GM21529 (cell line): ENCODE measurements around the gene KBTBD2.
"Not testable (repeated sequence)": the region's sequence is repeated elsewhere in the genome, so short reads cannot be mapped to it uniquely, and the experiment has no call there.

Source experiments
- ATAC-seq: cut with Tn5 transposase; IDR thresholded peaks from one replicate; pipeline ENCODE4 v1.9.1; 2021; ENCODE audit not compliant: unreplicated experiment

The KBTBD2 gene

DNA sequence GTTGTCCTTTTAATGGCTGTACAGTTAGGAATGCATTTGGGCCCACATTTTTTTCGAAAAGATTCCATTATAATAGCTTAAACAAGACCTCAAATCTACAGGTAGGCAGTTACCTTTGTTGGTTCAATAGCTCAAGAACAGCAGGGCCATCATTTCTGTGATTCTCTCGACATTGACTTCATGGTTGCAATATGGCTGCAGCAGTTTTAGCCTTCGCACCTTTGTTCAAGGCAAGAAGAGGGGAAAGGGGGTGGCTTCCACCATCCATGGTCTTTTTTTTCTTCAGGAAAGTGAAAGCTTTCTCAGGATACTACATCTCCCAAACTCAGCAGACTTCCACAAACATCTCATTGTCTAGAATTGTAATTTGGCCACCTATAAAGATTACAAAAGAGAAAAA is 2.2 kb upstream of the KBTBD2 start:
- ATAC-seq: no peak

GRCh38 chr7:32893207-32893524 is 1.6 kb upstream of the KBTBD2 start:
- no peak for ATAC-seq

DNA sequence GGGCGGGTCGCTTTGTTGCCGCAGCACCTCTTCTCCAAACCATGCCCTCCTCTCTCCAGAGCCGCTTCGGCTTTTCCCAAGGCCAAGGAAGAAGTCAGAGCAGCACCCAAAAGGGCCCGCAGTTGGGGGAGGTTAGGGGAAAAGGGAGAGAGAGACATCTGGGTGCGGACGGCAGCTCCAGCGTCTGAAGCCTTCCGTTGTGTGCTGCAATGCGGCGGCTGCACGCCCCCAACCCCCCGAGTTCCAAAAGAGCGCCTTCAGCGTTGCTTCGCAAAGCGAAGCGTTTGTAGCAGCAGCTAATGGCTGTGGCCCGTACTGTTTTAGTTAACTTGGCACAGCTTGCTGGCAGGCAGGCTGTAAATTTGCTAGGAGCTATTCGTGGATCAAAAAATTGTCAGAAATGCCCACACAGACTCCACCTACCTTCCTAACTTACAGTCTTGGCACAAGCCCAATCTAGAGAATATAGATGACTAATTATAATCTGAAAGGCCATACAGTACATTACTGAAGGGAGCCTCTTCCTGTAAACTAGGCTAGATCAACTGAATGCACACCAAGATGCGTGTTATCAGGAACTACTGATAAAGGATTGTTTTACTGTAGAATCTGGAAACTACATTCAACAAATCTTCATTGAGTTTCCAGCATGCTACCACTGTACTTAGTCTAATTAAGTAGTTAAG is 1.1 kb upstream of the KBTBD2 start:
- no peak for ATAC-seq

DNA sequence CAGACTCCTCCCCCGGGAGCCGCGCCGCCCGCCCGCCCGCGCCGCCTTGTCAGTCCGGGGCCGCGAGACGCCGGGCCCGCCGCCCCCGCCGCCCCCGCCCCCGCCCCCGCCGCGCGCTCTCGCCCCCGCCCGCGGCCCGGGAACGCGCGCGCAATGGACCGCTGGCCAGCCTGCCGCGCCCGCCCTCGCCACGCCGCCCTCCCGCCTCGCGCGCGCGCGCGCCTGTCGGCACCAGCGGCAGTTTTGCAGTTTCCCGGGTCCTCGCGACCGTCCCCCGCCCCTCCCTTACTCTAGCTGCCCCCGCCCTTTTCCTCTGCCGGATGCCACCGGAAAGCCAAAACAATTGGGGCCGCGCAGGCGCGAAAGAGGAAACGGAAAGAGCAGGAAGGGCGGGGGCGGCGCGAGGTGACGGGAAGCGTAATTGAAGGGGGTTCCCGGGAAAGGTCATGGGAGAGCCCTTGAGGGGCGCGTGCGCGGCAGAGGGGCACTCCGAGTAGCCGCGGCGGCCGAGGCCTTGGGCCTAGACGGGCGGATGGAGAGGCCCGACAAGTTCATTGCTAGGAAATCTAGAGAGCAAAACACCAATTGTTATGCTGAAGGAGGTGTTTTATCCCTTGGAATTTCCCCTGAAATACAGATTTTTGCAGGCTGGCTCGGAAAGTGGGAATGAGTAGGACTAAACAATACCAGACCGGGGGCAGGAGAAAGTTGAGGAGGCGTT is 400 bp upstream of the KBTBD2 start:
- ATAC-seq: peak; percentile 52

DNA sequence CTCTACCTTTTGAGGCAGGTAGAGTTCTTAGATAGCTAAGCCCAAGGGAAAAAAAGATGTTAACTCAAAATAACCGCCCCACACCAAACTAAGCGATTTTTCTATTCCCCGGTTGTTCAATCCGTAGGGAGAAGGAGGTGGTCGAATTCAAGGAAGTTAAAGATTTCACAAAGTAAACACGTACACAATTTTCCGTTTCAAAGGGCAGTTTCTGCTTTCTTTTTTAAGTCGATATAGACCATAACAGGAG is 842 bp downstream of the KBTBD2 start:
- ATAC-seq: no peak

DNA sequence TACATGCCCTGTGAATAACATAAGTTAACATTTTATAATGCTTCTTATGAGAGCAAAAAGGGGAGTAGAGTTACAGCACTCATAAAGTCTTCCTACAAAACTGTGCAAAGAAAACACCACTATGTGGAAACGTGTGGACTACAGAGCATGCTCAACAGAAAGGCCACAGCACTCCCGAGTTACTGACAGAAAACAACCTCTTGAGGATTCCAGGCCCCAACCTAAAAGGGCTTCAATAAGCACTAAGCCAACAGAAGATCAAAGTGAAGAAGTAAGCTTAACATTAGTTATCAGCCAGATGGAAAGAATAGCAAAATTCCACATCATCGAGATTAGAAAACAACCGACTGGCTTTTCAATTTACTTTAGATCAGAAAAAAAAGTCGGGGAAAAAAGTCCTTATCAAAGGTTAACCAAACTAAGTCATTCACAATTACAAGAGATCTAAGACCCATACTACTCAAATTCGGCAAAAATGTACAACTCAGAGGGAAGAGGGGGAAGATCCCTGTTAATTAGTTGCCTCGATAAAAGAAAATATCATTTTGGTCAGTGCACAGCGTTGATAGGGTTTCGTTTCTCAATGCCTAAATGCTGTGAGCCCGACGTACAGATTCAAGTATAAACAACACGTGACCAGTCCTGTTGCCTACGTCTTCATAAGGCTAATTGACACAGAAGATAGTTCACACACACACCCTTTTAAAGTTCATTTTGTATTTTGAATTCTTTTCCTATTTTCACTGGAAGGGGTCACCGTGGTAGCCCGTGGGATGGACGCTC is 1.4 kb downstream of the KBTBD2 start:
- ATAC-seq: peak; percentile 36

DNA sequence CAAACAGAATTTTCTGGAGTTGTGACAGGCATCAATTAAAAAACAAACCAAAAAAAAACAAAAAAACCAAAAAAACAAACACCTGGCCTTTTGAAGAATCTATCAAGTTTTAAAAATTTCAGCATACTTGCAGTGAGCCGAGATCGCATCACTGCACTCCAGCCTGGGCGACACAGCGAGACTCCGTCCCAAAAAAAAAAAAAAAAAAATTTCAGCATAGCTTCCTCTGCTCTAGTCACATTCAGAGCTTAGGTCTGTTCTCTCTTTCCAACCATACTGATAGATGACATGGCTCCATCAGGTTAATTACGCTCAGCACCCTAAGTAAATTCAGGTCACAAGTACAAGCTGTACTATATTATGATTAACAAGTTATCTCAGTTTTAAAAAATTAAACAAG is 3.1 kb downstream of the KBTBD2 start:
- ATAC-seq: no peak

DNA sequence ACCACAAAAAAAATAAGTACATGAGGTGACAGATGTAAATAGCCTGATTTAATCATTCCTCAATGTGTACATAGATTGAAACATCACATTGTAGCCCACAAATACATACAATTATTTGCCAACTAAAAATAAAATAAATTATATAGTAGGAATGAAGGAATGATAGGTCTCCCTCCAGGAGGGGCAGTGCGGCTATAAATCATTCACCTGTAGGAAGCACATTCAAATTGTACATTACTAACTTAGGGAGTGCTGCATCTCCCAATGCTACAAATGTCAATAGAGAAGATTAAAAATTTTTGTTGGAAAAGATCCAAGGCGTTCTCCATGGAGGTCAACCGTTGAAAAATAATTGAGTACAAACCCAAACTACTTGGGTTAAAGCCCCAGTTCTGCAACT is 4.2 kb downstream of the KBTBD2 start:
- ATAC-seq: no peak

GRCh38 chr7:32881074-32881982 is 10.2 kb downstream of the KBTBD2 start:
- ATAC-seq: no peak

DNA sequence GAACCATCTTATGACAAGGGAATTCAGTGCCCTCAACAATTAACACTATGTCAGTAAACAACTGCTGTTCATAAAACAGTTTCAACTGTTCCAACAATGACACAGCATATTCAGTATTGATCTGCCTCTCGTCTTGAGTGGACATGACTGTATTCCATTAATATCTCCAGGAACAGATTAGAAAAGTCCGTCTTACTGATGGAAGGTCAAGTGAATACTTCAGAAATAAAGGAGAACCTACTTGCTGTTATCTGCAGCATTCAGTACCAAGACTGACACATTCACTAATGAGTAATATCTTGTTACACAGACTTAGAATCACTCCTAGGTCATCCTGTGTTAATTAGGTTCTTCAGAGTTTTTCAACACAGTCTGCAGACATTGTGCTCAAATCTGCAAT is 12.1 kb downstream of the KBTBD2 start:
- ATAC-seq: no peak

- not testable (repeated sequence) for ATAC-seq
Measured at GRCh38 chr7:32878023-32878422, 13.5 kb downstream of the KBTBD2 start.

- no peak for ATAC-seq
Measured at GRCh38 chr7:32872421-32872820, 19.1 kb downstream of the KBTBD2 start.

DNA sequence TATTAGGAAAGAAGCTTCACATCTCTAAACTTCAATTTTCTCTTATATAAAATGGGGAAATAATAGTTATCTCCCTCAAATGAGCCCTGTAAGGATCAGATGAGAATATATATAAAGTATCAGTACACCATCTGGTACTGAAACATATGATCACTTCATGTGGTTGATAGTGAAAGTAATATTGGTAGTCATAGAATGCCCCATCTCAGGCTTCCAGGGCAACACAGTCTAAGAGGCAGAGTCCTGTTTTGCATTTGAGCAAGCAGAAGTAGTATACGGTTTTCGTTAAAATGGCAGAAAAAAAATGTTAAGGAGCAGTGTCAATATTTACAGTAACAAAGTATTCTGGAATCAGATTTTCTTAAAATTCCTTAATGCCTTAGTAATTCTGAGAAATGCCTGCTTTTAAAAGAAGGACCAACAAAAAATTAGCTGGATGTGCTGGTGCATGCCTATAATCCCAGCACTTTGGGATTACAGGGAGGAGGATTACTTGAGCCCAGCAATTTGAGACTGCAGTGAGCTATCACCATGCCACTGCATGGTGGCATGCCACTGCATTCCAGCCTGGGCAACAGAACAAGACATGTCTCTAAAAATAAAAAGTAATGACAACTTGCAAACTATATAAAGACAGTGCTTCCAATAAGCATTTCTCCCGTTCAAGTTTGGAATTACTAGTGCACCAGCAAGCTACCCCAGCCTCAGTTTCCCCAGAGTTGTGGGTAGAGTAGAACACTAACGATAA is 19.8 kb downstream of the KBTBD2 start:
- ATAC-seq: peak; percentile 79

- ATAC-seq: no peak
Measured at GRCh38 chr7:32870298-32870697, 21.3 kb downstream of the KBTBD2 start.

- ATAC-seq: no peak
Measured at GRCh38 chr7:32869716-32870115, 21.8 kb downstream of the KBTBD2 start.

DNA sequence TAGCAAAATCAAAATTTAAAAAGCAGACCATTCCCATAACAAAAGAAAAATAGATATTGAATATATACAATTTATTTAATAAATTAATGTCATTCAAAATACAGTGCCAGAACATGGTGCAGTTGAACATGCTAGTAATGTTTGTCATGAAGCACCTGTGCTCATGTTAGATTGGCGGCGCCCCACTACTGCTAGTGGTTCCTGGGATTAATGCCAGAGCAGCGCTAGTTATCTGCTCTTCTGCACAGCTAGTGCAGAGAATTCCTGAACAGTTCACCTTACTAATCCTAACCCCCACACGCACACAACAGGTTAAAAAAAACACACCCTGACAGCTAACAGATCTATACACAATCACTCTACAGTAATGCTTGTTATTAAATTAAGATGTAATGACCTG is 23.4 kb downstream of the KBTBD2 start:
- no peak for ATAC-seq

DNA sequence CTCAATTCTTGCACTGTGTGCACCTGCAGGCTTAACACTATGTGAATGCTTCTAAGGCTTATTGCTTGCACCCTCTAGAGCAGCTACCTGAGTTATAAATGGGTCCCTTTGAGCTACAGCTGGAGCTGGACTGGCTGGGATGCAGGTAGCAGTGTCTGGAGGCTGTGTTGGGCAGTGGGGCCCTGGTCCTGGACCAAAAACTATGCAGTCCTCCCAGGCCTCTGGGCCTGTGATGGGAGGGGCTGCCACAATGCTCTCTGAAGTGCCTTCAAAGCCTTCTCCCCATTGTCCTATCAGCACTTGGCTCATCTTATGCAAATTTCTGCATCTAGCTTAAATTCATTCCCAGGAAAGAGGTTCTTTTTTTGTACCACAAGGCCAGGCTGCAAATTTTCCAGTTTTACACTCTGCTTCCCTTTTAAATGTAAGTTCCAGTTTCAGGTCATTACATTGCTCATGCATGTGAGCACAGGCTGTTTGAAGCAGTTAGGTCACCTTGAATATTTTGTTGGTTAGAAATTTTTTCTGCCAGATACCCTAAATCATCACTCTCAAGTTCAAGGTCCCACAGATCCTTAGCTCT is 26.0 kb downstream of the KBTBD2 start:
- no peak for ATAC-seq

GRCh38 chr7:32863872-32864271 is 27.7 kb downstream of the KBTBD2 start:
- not testable (repeated sequence) for ATAC-seq

- no peak for ATAC-seq
Measured at GRCh38 chr7:32860090-32860489, 31.5 kb downstream of the KBTBD2 start.

GRCh38 chr7:32858648-32859047 is 32.9 kb downstream of the KBTBD2 start:
- ATAC-seq: no peak
